ENCODE results near the gene SOX1. TPM values are rescaled to one million over a fixed set of nuclear protein-coding genes. Genes with fewer than 3 reads are reported as not detected.

The SOX1 gene
- total RNA-seq, 3 donors from 2014 or later (not counting 1 experiment from before 2014, with no cell fraction given): not detected

DNA sequence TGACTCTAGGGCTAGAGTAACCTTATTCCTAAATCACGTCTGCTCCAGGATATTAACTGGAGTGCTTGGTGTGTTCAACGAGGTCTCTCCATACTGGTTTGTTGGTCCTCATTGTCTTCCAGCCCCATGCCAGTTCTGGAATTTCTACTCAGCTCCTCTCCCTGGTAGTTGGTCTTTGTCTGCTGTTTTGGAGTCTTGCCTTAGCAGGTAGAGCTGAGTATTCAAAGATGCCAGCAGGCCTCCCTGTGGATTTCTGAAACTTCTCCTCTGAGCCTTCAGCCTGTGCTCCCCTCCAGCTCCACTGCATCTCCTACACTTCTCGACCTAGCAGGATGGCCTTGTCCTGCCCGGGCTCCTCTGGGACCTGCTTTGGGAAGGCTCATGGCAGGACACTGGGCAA lies 25.5 kb downstream of the SOX1 start:
- no peak for ATAC-seq

DNA sequence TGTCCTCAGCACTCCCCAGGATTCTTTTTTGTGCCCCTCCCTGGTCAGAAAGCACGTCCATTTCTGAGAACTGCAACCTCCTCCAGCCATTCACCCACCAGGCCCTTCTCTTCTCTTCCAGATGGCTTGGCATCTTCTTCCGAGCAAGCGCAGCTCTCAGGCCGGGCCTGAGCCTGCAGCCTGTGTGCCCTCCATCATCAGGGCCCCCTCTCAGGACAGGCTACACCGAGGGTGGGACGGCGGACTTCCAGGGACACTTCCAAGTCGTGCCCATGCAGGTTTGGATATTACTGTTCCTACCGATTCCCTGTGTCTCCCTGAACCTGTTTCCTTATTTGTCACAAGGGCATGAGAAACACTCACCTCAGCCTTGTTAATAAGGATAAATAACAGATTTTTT lies 28.4 kb downstream of the SOX1 start:
- 77% methylated on average over 9 of the region's 9 CpGs for WGBS (ENCODE audit: insufficient coverage)
- no peak overlapping the region for H3K4me3 Mint-ChIP-seq
- DNase-seq (no peak), ATAC-seq (no peak)
- Histone ChIP-seq H3K4me1 (ENCODE audit: control insufficient read depth, insufficient read depth, low read length) (no peaks in the 10 kb centered on the region), H3K36me3 (ENCODE audit: control insufficient read depth, insufficient read depth, low read length) (no peaks in the 10 kb centered on the region), H3K9me3 (ENCODE audit: control insufficient read depth, insufficient read depth, low read length) (no peaks in the 10 kb centered on the region), H3K27me3 (ENCODE audit: control insufficient read depth, insufficient read depth, low read length) (no peaks in the 10 kb centered on the region), H3K27ac (ENCODE audit: low read length) (no peak overlapping the region), H3K4me3 (ENCODE audit: low read length) (no peak overlapping the region)
- no peaks in the 10 kb centered on the region for H3K36me3 Mint-ChIP-seq
- no peak for TF ChIP-seq CTCF (IDR thresholded peaks at IDR 0.05)
- peaks cover 27 to 58% of the 10 kb centered on the region in 2 donors for H3K27me3 Mint-ChIP-seq (ENCODE audit: low read depth in 2 of 2)
- intact Hi-C loops (cut with micrococcal nuclease): no loop called here
- H3K4me1 Mint-ChIP-seq: no peaks in the 10 kb centered on the region
- H3K27ac Mint-ChIP-seq: no peak overlapping the region
- no peaks in the 10 kb centered on the region for H3K9me3 Mint-ChIP-seq

More for the DNA sequence above, 25.5 kb downstream of the SOX1 start:
- WGBS (ENCODE audit: insufficient coverage): 72% methylated on average over 4 of the region's 4 CpGs
- H3K27ac Mint-ChIP-seq: no peak overlapping the region
- H3K9me3 Mint-ChIP-seq: no peaks in the 10 kb centered on the region
- TF ChIP-seq CTCF (IDR thresholded peaks at IDR 0.05): no peak
- Histone ChIP-seq H3K4me1 (ENCODE audit: control insufficient read depth, insufficient read depth, low read length) (no peaks in the 10 kb centered on the region), H3K27me3 (ENCODE audit: control insufficient read depth, insufficient read depth, low read length) (no peaks in the 10 kb centered on the region), H3K4me3 (ENCODE audit: low read length) (no peak overlapping the region), H3K27ac (ENCODE audit: low read length) (no peak overlapping the region), H3K36me3 (ENCODE audit: control insufficient read depth, insufficient read depth, low read length) (no peaks in the 10 kb centered on the region), H3K9me3 (ENCODE audit: control insufficient read depth, insufficient read depth, low read length) (no peaks in the 10 kb centered on the region)
- no peak for DNase-seq
- no peaks in the 10 kb centered on the region for H3K4me1 Mint-ChIP-seq
- peaks cover 24 to 59% of the 10 kb centered on the region in 2 donors for H3K27me3 Mint-ChIP-seq (ENCODE audit: low read depth in 2 of 2)
- no peak overlapping the region for H3K4me3 Mint-ChIP-seq
- intact Hi-C loops (cut with micrococcal nuclease): no loop called here
- no peaks in the 10 kb centered on the region for H3K36me3 Mint-ChIP-seq

- H3K27ac ChIP-seq (ENCODE audit: low read length): no peak overlapping the region
- no peaks in the 10 kb centered on the region for H3K27me3 ChIP-seq (ENCODE audit: control insufficient read depth, insufficient read depth, low read length)
These were observed 30.0 kb downstream of the SOX1 start for GRCh38 chr13:112096959-112097358.

More at GRCh38 chr13:112096959-112097358, 30.0 kb downstream of the SOX1 start:
- Mint-ChIP-seq H3K4me1 (no peaks in the 10 kb centered on the region), H3K36me3 (no peaks in the 10 kb centered on the region), H3K4me3 (no peak overlapping the region), H3K27ac (no peak overlapping the region), H3K27me3 (ENCODE audit: low read depth in 2 of 2) (peaks cover 32 to 69% of the 10 kb centered on the region in 2 donors), H3K9me3 (no peaks in the 10 kb centered on the region)
- TF ChIP-seq CTCF (IDR thresholded peaks at IDR 0.05): no peak
- no peaks in the 10 kb centered on the region for H3K4me1 ChIP-seq (ENCODE audit: control insufficient read depth, insufficient read depth, low read length)
- intact Hi-C loops (cut with micrococcal nuclease): no loop called here
- H3K36me3 ChIP-seq (ENCODE audit: control insufficient read depth, insufficient read depth, low read length): no peaks in the 10 kb centered on the region
- ATAC-seq (no peak), DNase-seq (no peak)
- WGBS (ENCODE audit: insufficient coverage): 89% methylated on average over 9 of the region's 9 CpGs
- no peaks in the 10 kb centered on the region for H3K9me3 ChIP-seq (ENCODE audit: control insufficient read depth, insufficient read depth, low read length)
- H3K4me3 ChIP-seq (ENCODE audit: low read length): no peak overlapping the region
